Aorta (tissue), 5 donors: ENCODE measurements around the gene ADAMTSL3. TPM values are rescaled to one million over a fixed set of nuclear protein-coding genes. Genes with fewer than 3 reads are reported as not detected.

Experiments
- ATAC-seq: fragments of 200-7000 bp; cut with Tn5 transposase; one replicate; pipeline ENCODE4 v1.9.1; 2022; ENCODE audit warnings: moderate library complexity; ENCODE audit not compliant: low FRiP score
- DNase-seq, 2 donors: peaks; one replicate each; pipeline ENCODE4 v3.0.0-alpha.2; 2020
- H3K27ac ChIP-seq, 2 donors: one replicate each; pipeline ENCODE4 v1.5.1; 2013; ENCODE audit warnings: low read length in 2 of 2, mild to moderate bottlenecking in 2 of 2, moderate library complexity in 2 of 2, control low read depth in 1 of 2, inconsistent platforms in 1 of 2, low read depth in 1 of 2
- H3K27me3 ChIP-seq, 2 donors: one replicate each; pipeline ENCODE4 v1.6.1; 2013; ENCODE audit warnings: control low read depth in 1 of 2, low read length in 1 of 2, mild to moderate bottlenecking in 1 of 2, moderate library complexity in 1 of 2; ENCODE audit not compliant: insufficient read depth in 2 of 2, control insufficient read depth in 1 of 2
- H3K36me3 ChIP-seq, 2 donors: one replicate each; pipeline ENCODE4 v1.6.1; 2013; ENCODE audit warnings: control low read depth in 1 of 2, low read length in 1 of 2, mild to moderate bottlenecking in 1 of 2; ENCODE audit not compliant: insufficient read depth in 2 of 2, control insufficient read depth in 1 of 2
- H3K4me1 ChIP-seq, 2 donors: one replicate each; pipeline ENCODE4 v1.6.1; 2013; ENCODE audit warnings: low read length in 2 of 2, control low read depth in 1 of 2, mild to moderate bottlenecking in 1 of 2, moderate library complexity in 1 of 2; ENCODE audit not compliant: insufficient read depth in 2 of 2, control insufficient read depth in 1 of 2
- H3K4me3 ChIP-seq, 2 donors: one replicate each; pipeline ENCODE4 v1.5.1; 2013; ENCODE audit warnings: low read length in 2 of 2, control low read depth in 1 of 2, mild to moderate bottlenecking in 1 of 2
- H3K9me3 ChIP-seq: one replicate; pipeline ENCODE4 v1.6.1; 2013; ENCODE audit warnings: mild to moderate bottlenecking, low read length; ENCODE audit not compliant: control insufficient read depth
- WGBS, 2 donors: extraction: QIAGEN DNeasy Blood & Tissue Kit; methylation state at CpG; one replicate each; pipeline ENCODE4 v1.1.7; 2013; 5-methylcytosine and 5-hydroxymethylcytosine counted together
- intact Hi-C, 2 donors: fragments of 100-400 bp; cut with DNase I; formaldehyde crosslinking; loops; one replicate each; pipeline versions ENCODE4 v1.14.2 to v1.15.0; 2022
- polyA plus RNA-seq, 2 donors: library from polyadenylated mRNA; stranded (reverse); fragments of 200-250 nt; gene quantifications; one replicate each; pipeline ENCODE4 v1.2.3, GENCODE V29; 2013
- total RNA-seq, 2 donors: library from RNA; stranded (reverse); fragmentation: NEBNext Ultra II Directional; extraction: Animal tissue kit (Norgen Biotek cat#: 25700); gene quantifications; one replicate each; pipeline ENCODE4 v1.2.1, GENCODE V29; 2021
- donor health status: healthy with polysubstance abuse.
- donor health status: Bipolar disorder and iron deficiency.
- donor health status: DM: no; HTN: no; CAD: no.
- donor health status: DM: no; HTN: no; CAD: no.
- donor health status: DM: yes; HTN: yes; CAD: no.

The ADAMTSL3 gene
- total and polyA plus RNA-seq, 4 donors, result 4.6 to 74.5 (median 36.6) TPM

- ATAC-seq, result no peak
- WGBS, 2 donors, result 94 to 95% methylated on average over 8 of the region's 8 CpGs
- Histone ChIP-seq H3K4me3 (no peak overlapping the region), H3K27me3 (no peaks in the 10 kb centered on the region), H3K9me3 (no peaks in the 10 kb centered on the region), H3K4me1 (no peaks in the 10 kb centered on the region), H3K27ac (no peak overlapping the region), H3K36me3 (no peaks in the 10 kb centered on the region)
- DNase-seq, result no peak
- intact Hi-C loops, result no loop called here
Observed at GRCh38 chr15:83818591-83818990, 164.7 kb downstream of the ADAMTSL3 start.

DNA sequence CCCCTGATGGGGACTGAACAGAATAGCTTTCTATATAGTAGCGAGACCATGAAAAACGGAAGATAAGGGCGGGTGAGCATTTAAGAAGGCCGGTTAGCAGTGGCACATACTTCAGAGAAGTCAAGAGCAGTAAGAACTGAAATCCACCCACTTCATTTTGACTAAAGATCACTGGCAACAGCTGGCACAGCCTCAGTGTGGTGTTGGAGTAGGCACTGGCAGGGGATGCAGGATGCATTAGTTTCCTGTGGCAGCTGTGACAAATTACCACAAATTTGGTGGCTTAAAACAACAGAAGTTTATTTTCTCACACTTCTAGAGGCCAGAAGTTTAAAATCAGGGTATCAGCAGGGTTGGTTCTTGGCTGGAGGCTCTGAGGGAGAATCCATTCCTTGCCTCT lies 176.5 kb downstream of the ADAMTSL3 start:
- Histone ChIP-seq H3K27ac (no peak overlapping the region), H3K4me3 (no peak overlapping the region), H3K9me3 (no peaks in the 10 kb centered on the region), H3K36me3 (peaks cover 0 to 4% of the 10 kb centered on the region in 2 donors), H3K4me1 (peaks cover 0 to 2% of the 10 kb centered on the region in 2 donors), H3K27me3 (no peaks in the 10 kb centered on the region)
- WGBS, 2 donors, result 77 to 80% methylated on average over 4 of the region's 4 CpGs
- DNase-seq (no peak), ATAC-seq (no peak)
- intact Hi-C loops, result loop anchor here in 1 of 2 donors (5.0 kb wide), 1 partner anchor 258 kb away; no protein-coding TSS in a partner anchor

GRCh38 chr15:83833569-83833968 lies 179.6 kb downstream of the ADAMTSL3 start:
- intact Hi-C loops, result loop anchor here in 1 of 2 donors (5.0 kb wide), 1 partner anchor 261 kb away; no protein-coding TSS in a partner anchor
- no peak for ATAC-seq

GRCh38 chr15:83835479-83835878 lies 181.6 kb downstream of the ADAMTSL3 start:
- Histone ChIP-seq H3K4me3 (no peak overlapping the region), H3K27me3 (no peaks in the 10 kb centered on the region), H3K4me1 (peaks cover 0 to 2% of the 10 kb centered on the region in 2 donors), H3K9me3 (no peaks in the 10 kb centered on the region), H3K27ac (no peak overlapping the region), H3K36me3 (peaks cover 0 to 4% of the 10 kb centered on the region in 2 donors)
- no peak for DNase-seq
- peak; percentile 62 for ATAC-seq
- 99 to 100% methylated on average over 1 of the region's 1 CpG for WGBS, 2 donors
- intact Hi-C loops, result loop anchor here in 1 of 2 donors (5.0 kb wide), 1 partner anchor 178 kb away; no protein-coding TSS in a partner anchor

More at GRCh38 chr15:83833569-83833968, 179.6 kb downstream of the ADAMTSL3 start:
- H3K4me3 ChIP-seq, result no peak overlapping the region
- H3K36me3 ChIP-seq, result peaks cover 0 to 4% of the 10 kb centered on the region in 2 donors
- no peaks in the 10 kb centered on the region for H3K27me3 ChIP-seq
- 94 to 96% methylated on average over 4 of the region's 4 CpGs for WGBS, 2 donors
- H3K4me1 ChIP-seq, result peaks cover 0 to 2% of the 10 kb centered on the region in 2 donors
- DNase-seq, result no peak
- H3K27ac ChIP-seq, result no peak overlapping the region
- no peaks in the 10 kb centered on the region for H3K9me3 ChIP-seq

- ATAC-seq (no peak), DNase-seq (peak; percentile 57 to 81)
- no peaks in the 10 kb centered on the region for H3K27me3 ChIP-seq
- no peaks in the 10 kb centered on the region for H3K9me3 ChIP-seq
- H3K27ac ChIP-seq, result no peak overlapping the region
- no peaks in the 10 kb centered on the region for H3K36me3 ChIP-seq
- no peak overlapping the region for H3K4me3 ChIP-seq
- intact Hi-C loops, result loop anchor here in 1 of 2 donors (5.0 kb wide), 1 partner anchor 181 kb away; no protein-coding TSS in a partner anchor
- WGBS, 2 donors, result 7 to 11% methylated on average over 8 of the region's 8 CpGs
- H3K4me1 ChIP-seq, result no peaks in the 10 kb centered on the region
Observed at GRCh38 chr15:83837945-83838571, 184.1 kb downstream of the ADAMTSL3 start.

DNA sequence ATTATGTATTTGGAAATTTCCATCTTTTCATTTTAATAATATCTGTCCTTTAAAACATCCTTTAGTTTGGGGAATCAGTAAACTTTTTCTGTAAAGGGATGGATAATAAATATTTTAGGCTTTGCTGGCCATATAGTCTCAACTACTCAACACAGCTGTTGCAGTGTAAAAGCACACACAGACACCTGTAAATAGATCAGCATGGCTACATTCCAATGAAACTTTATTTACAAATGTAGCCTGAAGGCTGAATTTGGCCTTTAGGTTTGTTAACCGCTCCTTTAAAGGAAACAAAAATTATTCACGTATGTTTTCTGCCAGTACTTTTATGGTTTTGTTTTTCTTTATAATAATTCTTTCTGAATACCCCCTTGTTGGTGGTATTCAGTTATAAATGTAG lies 184.8 kb downstream of the ADAMTSL3 start:
- Histone ChIP-seq H3K9me3 (no peaks in the 10 kb centered on the region), H3K27ac (no peak overlapping the region), H3K4me3 (no peak overlapping the region), H3K36me3 (no peaks in the 10 kb centered on the region), H3K27me3 (no peaks in the 10 kb centered on the region), H3K4me1 (no peaks in the 10 kb centered on the region)
- ATAC-seq, result no peak
- no peak for DNase-seq
- WGBS, 2 donors, result 84 to 86% methylated on average over 2 of the region's 2 CpGs
- intact Hi-C loops, result loop anchor here in 1 of 2 donors (5.0 kb wide), 1 partner anchor 181 kb away; no protein-coding TSS in a partner anchor

- Histone ChIP-seq H3K27ac (no peak overlapping the region), H3K27me3 (no peaks in the 10 kb centered on the region), H3K36me3 (no peaks in the 10 kb centered on the region), H3K4me3 (no peak overlapping the region), H3K9me3 (no peaks in the 10 kb centered on the region), H3K4me1 (no peaks in the 10 kb centered on the region)
- WGBS, 2 donors, result 66 to 76% methylated on average over 6 of the region's 6 CpGs
- DNase-seq (no peak), ATAC-seq (no peak)
- intact Hi-C loops, result loop anchor here in 1 of 2 donors (5.0 kb wide), 1 partner anchor 270 kb away; no protein-coding TSS in a partner anchor
Observed at GRCh38 chr15:83842281-83842680, 188.4 kb downstream of the ADAMTSL3 start.

DNA sequence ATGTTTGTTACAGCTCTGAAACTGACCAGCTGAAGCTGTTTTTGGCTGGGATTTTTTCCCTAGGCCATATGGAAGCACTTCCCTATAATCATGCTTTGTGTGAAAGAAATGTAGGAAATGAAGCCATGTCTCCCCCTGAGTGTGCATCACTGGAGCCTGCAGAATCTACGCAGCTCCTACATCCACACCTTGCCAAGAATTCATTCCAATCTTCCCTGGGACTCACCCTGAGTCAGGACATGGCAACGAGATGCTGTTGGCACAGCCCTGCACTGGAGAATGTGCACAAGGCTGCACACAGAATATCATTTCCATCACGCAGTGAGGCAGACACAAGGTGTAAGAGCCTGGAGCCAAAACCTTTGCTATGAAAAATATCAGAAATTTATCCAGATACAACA lies 189.5 kb downstream of the ADAMTSL3 start:
- H3K9me3 ChIP-seq, result no peaks in the 10 kb centered on the region
- peak; percentile 67 to 83 for DNase-seq
- 1 to 8% methylated on average over 3 of the region's 3 CpGs for WGBS, 2 donors
- intact Hi-C loops, result loop anchor here in 1 of 2 donors (5.0 kb wide), 1 partner anchor 271 kb away; no protein-coding TSS in a partner anchor
- no peaks in the 10 kb centered on the region for H3K4me1 ChIP-seq
- no peaks in the 10 kb centered on the region for H3K36me3 ChIP-seq
- peak; percentile 33 for ATAC-seq
- H3K27me3 ChIP-seq, result no peaks in the 10 kb centered on the region
- peak overlapping the region in 1 of 2 donors; percentile 40 for H3K27ac ChIP-seq
- no peak overlapping the region for H3K4me3 ChIP-seq

DNA sequence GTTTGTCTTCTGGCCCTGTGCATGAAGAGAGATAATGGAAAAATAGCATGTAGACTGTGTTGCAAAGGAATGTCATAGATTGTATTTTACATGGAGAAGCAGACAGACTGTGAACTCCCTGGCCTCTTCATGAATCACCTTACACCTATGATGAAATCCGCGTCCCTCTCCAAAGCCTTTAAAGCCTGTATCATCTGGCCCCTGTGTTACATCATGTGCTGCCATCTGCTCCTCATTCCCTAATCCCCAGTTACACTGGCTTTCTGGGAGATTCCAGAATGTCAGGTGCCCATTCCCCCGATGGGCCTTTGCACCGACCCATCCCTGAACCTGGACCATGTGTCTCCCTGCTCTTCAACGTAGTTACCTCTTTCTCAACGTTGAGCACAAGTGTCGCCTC lies 190.8 kb downstream of the ADAMTSL3 start:
- no peak overlapping the region for H3K4me3 ChIP-seq
- H3K27ac ChIP-seq, result no peak overlapping the region
- H3K27me3 ChIP-seq, result no peaks in the 10 kb centered on the region
- no peaks in the 10 kb centered on the region for H3K36me3 ChIP-seq
- intact Hi-C loops, result loop anchor here in 1 of 2 donors (5.0 kb wide), 1 partner anchor 272 kb away; no protein-coding TSS in a partner anchor
- ATAC-seq (no peak), DNase-seq (no peak)
- H3K4me1 ChIP-seq, result no peaks in the 10 kb centered on the region
- H3K9me3 ChIP-seq, result no peaks in the 10 kb centered on the region
- WGBS, 2 donors, result 96 to 98% methylated on average over 7 of the region's 7 CpGs
